Right ventricle myocardium superior (tissue), 1 donor: ENCODE measurements around the gene ADAM10. TPM values are rescaled to one million over a fixed set of nuclear protein-coding genes. Genes with fewer than 3 reads are reported as not detected.

Experiments
- ATAC-seq: fragments of 200-7000 bp; cut with Tn5 transposase; one replicate; pipeline ENCODE4 v1.9.1; 2020; ENCODE audit warnings: mild to moderate bottlenecking; ENCODE audit not compliant: poor library complexity
- DNase-seq: peaks from one replicate; pipeline ENCODE4 v3.0.0-alpha.2; 2020
- intact Hi-C: fragments of 100-400 bp; cut with DNase I; formaldehyde crosslinking; loops from one replicate; pipeline ENCODE4 v1.11.2; 2022
- total RNA-seq: library from RNA; stranded (reverse); fragmentation: NEBNext Ultra II Directional; extraction: Animal tissue kit (Norgen Biotek cat#: 25700); gene quantifications from one replicate; pipeline ENCODE4 v1.2.1, GENCODE V29; 2021
- donor health status: DM: no; HTN: yes; CAD: no; lungs with severe emphysema.

ADAM10 gene
- total RNA-seq, 1 donor from 2014 or later, result 69.7 TPM

DNA sequence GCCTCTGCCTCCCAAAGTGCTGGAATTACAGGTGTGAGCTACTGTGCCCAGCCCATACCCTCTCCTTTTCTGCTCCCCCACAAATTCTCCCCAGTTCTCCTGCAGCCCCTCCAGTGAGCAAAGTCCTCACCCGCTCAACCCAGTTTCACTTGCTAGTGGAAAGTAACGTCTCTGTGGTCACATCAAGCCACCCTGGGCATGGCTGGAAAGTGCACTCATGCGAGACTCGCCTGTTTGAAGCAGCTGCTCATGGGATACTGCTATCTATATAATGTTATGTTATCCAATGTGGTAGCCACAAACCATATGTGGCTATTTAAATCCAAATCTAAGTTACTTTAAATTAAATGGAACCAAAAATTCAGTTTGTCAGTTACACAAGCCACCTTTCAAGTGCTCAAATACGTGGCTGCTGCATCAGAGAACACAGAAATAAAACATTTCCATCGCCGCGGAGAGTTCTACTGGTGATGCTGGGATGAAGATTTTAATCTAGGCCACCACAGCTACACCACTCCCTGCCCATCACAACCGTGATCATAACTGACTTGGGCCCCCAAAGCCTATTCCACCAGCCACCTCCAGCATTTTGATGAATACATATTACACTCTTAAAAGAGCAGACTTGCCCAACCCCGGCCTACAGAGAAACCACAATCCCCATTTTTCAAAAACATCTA lies 198.3 kb downstream of the ADAM10 start:
- DNase-seq (no peak), ATAC-seq (no peak)
- intact Hi-C loops, result no loop called here

DNA sequence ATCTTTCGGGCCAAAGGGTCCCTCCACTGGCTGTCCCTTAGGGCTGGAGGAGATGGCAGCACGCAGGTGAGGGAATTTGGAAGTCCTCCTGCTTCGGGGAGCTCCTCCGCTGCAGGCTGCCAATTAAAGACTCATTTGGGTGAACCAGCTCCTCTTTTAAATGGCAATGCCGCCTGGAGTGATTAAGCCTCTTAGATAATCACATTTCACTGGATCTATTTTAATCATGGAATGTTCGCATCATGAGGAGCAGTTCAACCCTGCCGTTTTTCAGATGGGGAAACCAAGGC lies 199.8 kb downstream of the ADAM10 start:
- intact Hi-C loops, result no loop called here
- ATAC-seq, result peak; percentile 10
- DNase-seq, result no peak

GRCh38 chr15:58549013-58549784 lies 200.3 kb downstream of the ADAM10 start:
- intact Hi-C loops, result no loop called here
- DNase-seq (no peak), ATAC-seq (no peak)

GRCh38 chr15:58548308-58549012 lies 201.0 kb downstream of the ADAM10 start:
- DNase-seq, result no peak
- intact Hi-C loops, result no loop called here
- ATAC-seq, result peak; percentile 38

- DNase-seq, result no peak
- intact Hi-C loops, result no loop called here
- no peak for ATAC-seq
Observed at GRCh38 chr15:58547628-58548307, 201.7 kb downstream of the ADAM10 start.

GRCh38 chr15:58546635-58547627 lies 202.6 kb downstream of the ADAM10 start:
- ATAC-seq (peak; percentile 87), DNase-seq (peak; percentile 75)
- intact Hi-C loops, result no loop called here

DNA sequence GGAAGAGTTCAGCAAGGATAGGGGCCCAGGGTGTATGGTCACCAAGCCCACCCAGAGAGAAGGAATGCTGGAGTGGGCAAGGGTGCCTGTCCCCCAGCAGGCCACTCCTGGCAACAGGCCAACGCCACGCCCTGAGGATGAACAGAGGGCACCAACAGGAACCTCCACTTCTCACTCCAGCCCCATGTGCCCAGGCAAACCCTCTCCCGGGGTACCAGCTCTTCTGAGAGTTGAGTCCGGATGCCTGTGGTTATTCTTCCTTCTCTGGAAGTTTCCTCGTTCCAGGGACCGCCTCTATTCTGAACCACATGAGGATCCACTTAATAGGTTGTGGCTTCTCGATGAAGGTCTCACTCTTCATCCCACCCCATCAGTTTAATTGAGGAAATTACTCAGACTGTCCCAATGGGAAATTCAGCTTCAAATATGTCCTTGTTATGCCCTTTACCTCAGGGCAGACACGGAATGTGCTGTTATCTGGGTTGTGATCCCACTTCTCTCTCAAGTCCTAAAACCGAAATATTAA lies 203.4 kb downstream of the ADAM10 start:
- intact Hi-C loops, result no loop called here
- DNase-seq (no peak), ATAC-seq (no peak)

GRCh38 chr15:58545307-58546065 lies 204.0 kb downstream of the ADAM10 start:
- ATAC-seq, result no peak
- DNase-seq, result no peak
- intact Hi-C loops, result no loop called here

- ATAC-seq (no peak), DNase-seq (no peak)
- intact Hi-C loops, result no loop called here
Observed at GRCh38 chr15:58544756-58545155, 204.8 kb downstream of the ADAM10 start.

GRCh38 chr15:58543664-58544335 lies 205.7 kb downstream of the ADAM10 start:
- DNase-seq (no peak), ATAC-seq (no peak)
- intact Hi-C loops, result no loop called here

DNA sequence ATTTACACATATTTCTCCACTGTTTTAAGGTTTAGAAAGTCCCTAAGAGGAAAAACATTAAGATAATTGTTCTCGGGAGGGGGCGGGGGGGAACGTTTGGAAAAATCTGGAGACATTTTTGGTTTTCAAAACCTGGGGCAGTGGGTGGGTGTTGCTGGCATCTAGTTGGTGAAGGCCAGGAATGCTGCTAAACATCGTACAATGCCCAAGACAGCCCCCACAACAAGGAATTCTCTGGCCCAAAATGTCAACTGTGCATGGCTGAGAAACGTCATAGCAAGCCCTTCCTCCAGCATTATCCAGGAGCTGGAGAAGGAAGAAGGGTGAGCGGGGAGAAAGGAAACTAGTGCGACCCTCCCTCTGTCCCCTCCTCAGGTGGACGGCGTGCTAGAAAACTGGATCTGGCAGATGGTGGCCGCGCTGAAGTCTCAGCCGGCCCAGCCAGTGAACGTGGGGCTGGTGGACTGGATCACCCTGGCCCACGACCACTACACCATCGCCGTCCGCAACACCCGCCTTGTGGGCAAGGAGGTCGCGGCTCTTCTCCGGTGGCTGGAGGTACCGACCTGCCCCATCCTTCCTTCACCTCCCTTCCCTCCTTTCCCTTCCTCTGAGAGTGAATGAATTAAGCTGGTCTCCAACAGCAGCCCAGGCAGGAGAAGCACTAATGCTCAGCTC lies 208.0 kb downstream of the ADAM10 start:
- DNase-seq (no peak), ATAC-seq (no peak)
- intact Hi-C loops, result no loop called here

- DNase-seq, result no peak
- intact Hi-C loops, result no loop called here
- ATAC-seq, result no peak
Observed at GRCh38 chr15:58539548-58539947, 210.0 kb downstream of the ADAM10 start.

- no peak for DNase-seq
- intact Hi-C loops, result no loop called here
Observed at GRCh38 chr15:58538901-58539300, 210.6 kb downstream of the ADAM10 start.

More at GRCh38 chr15:58538901-58539300, 210.6 kb downstream of the ADAM10 start:
- no peak for ATAC-seq
